ENCODE results near the gene JARID2. TPM values are rescaled to one million over a fixed set of nuclear protein-coding genes. Genes with fewer than 3 reads are reported as not detected.

Gene JARID2
- total and polyA plus RNA-seq, 9 of the 15 experiments (the other 6 are each of a cell fraction or from before 2014, with no cell fraction given), result 5.0 to 29.0 (median 15.6) TPM

DNA sequence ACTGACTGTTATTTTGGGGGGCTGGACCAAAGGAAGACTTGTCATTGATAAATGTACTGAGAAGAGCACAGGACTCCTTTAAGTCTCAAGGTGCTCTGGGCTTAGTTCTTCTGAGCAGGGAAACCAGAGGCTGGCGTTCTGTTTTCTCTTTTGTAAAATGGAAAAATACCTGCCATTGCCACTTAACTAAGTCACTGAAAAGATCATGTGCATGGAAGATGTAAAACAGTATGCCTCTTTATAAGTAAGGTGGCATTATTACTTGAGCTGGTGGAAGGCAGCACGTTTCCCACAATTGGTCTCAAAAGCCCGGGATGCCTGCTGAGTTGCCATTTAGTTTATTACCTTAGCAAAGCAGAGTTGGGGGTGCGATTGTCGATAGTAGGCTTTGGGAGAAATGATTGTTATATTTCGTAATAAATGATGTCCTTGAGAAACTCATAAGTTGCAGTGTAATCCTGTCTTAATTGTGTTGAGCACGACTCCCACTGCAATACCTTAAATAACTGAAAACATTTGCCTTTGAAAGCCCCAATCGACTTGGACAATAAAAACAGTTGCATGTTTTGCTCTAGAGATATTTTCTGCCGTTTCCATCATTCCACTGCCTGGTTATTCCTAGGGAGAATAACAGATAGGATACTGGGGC lies 3.6 kb downstream of the JARID2 start (continued):
- TF ChIP-seq GTF2F1 (IDR thresholded peaks at IDR 0.05; ENCODE audit: low read depth, low read length), result no peak
- no peak for TF ChIP-seq POLR2H (tag; IDR thresholded peaks at IDR 0.05; ENCODE audit: low read depth)
- TF ChIP-seq HMG20B (CRISPR knock-in tag; IDR thresholded peaks at IDR 0.05), result no peak
- TF ChIP-seq ZNF696 (CRISPR knock-in tag; conservative IDR thresholded peaks at IDR 0.05), result no peak
- no peak for TF ChIP-seq HNRNPK (IDR thresholded peaks at IDR 0.05; ENCODE audit: low read depth, low read length, poor library complexity, severe bottlenecking)
- peak; percentile 38; the same call in 1 of the 2 replicates for TF ChIP-seq ZNF589 (CRISPR knock-in tag; IDR thresholded peaks at IDR 0.05; ENCODE audit: low read depth)
- TF ChIP-seq POLR2B (IDR thresholded peaks at IDR 0.05; ENCODE audit: low read depth, partially characterized antibody), result no peak
- TF ChIP-seq CEBPG (CRISPR knock-in tag; IDR thresholded peaks at IDR 0.05), result no peak
- TF ChIP-seq CEBPG (tag; conservative IDR thresholded peaks at IDR 0.05 in 1 of 2, IDR thresholded peaks at IDR 0.05 in 1 of 2), result peak in 1 of 2 experiments; percentile 31; a peak in 1 of 4 replicates
- TF ChIP-seq CEBPB (tag; IDR thresholded peaks at IDR 0.05), result peak; percentile 75
- TF ChIP-seq PRPF4 (IDR thresholded peaks at IDR 0.05; ENCODE audit: insufficient read depth, low read depth, low read length, poor library complexity, severe bottlenecking), result no peak
- TF ChIP-seq PML (IDR thresholded peaks at IDR 0.05; ENCODE audit: low read length), result no peak
- TF ChIP-seq ELF2 (CRISPR knock-in tag; IDR thresholded peaks at IDR 0.05), result 0 out of 2 replicates have a peak, but pooled peaks have one; percentile 33
- no peak for TF ChIP-seq NFIX (CRISPR knock-in tag; IDR thresholded peaks at IDR 0.05; ENCODE audit: low read depth)
- TF ChIP-seq GTF2E2 (tag; IDR thresholded peaks at IDR 0.05), result no peak
- TF ChIP-seq CBX3 (IDR thresholded peaks at IDR 0.05; ENCODE audit: borderline replicate concordance in 1 of 2, low read length in 2 of 2), result no peak
- TF ChIP-seq ZBTB1 (CRISPR knock-in tag; IDR thresholded peaks at IDR 0.05; ENCODE audit: borderline replicate concordance, low read depth), result 0 out of 2 replicates have a peak, but pooled peaks have one; percentile 1
- TF ChIP-seq ZNF124 (CRISPR knock-in tag; IDR thresholded peaks at IDR 0.05), result no peak
- TF ChIP-seq MTA1 (IDR thresholded peaks at IDR 0.05; ENCODE audit: borderline replicate concordance), result no peak
- TF ChIP-seq KAT8 (IDR thresholded peaks at IDR 0.05; ENCODE audit: low read depth), result no peak
- no peak for TF ChIP-seq TRIM28 (IDR thresholded peaks at IDR 0.05)
- TF ChIP-seq ARID2 (IDR thresholded peaks at IDR 0.05), result no peak
- no peak for TF ChIP-seq SMARCC2 (IDR thresholded peaks at IDR 0.05; ENCODE audit: low read depth)
- TF ChIP-seq, protein P1, sequence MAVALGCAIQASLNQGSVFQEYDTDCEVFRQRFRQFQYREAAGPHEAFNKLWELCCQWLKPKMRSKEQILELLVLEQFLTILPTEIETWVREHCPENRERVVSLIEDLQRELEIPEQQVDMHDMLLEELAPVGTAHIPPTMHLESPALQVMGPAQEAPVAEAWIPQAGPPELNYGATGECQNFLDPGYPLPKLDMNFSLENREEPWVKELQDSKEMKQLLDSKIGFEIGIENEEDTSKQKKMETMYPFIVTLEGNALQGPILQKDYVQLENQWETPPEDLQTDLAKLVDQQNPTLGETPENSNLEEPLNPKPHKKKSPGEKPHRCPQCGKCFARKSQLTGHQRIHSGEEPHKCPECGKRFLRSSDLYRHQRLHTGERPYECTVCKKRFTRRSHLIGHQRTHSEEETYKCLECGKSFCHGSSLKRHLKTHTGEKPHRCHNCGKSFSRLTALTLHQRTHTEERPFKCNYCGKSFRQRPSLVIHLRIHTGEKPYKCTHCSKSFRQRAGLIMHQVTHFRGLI (CRISPR knock-in tag; IDR thresholded peaks at IDR 0.05), result no peak
- TF ChIP-seq, protein P2, sequence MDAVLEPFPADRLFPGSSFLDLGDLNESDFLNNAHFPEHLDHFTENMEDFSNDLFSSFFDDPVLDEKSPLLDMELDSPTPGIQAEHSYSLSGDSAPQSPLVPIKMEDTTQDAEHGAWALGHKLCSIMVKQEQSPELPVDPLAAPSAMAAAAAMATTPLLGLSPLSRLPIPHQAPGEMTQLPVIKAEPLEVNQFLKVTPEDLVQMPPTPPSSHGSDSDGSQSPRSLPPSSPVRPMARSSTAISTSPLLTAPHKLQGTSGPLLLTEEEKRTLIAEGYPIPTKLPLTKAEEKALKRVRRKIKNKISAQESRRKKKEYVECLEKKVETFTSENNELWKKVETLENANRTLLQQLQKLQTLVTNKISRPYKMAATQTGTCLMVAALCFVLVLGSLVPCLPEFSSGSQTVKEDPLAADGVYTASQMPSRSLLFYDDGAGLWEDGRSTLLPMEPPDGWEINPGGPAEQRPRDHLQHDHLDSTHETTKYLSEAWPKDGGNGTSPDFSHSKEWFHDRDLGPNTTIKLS (IDR thresholded peaks at IDR 0.05; ENCODE audit: borderline replicate concordance, low read depth), result 0 out of 2 replicates have a peak, but pooled peaks have one; percentile 15
- TF ChIP-seq POLR3G (IDR thresholded peaks at IDR 0.05; ENCODE audit: extremely low read depth, insufficient read length, insufficient replicate concordance), result no peak
- TF ChIP-seq ZNF445 (CRISPR knock-in tag; IDR thresholded peaks at IDR 0.05; ENCODE audit: low read depth), result no peak
- no peak for TF ChIP-seq EP400 (IDR thresholded peaks at IDR 0.05)
- no peak for TF ChIP-seq MEF2A (IDR thresholded peaks at IDR 0.05; ENCODE audit: control insufficient read depth, low read depth, low read length)

Data from K562 (cell line).